ENCODE results near the gene LRRC4C. TPM values are rescaled to one million over a fixed set of nuclear protein-coding genes. Genes with fewer than 3 reads are reported as not detected.

LRRC4C gene
- total RNA-seq, 6 donors from 2014 or later: 0.37 to 1.2 (median 1.0) TPM; not detected in 2

DNA sequence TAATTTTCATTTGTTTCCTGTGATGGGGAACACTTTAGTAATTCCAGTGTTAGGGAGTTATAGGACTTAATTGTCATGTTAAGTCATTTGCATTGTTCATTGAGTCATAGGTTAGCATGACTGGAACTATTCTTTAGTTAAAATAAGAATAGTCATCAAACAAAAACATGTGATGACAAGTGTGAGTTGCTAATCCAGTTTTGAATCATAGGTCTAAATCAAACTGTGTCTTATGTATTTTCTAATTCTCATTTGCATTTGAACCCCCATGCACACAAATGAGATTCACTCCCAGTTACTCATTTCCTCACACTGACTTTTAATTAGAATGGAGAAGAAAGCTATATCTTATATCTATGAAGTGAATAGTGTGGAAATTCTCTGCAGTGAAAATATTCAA is 405.6 kb downstream of the LRRC4C start:
- DNase-seq (no peak), ATAC-seq (ENCODE audit: low FRiP score in 2 of 2) (no peak)
- TF ChIP-seq, protein P1, sequence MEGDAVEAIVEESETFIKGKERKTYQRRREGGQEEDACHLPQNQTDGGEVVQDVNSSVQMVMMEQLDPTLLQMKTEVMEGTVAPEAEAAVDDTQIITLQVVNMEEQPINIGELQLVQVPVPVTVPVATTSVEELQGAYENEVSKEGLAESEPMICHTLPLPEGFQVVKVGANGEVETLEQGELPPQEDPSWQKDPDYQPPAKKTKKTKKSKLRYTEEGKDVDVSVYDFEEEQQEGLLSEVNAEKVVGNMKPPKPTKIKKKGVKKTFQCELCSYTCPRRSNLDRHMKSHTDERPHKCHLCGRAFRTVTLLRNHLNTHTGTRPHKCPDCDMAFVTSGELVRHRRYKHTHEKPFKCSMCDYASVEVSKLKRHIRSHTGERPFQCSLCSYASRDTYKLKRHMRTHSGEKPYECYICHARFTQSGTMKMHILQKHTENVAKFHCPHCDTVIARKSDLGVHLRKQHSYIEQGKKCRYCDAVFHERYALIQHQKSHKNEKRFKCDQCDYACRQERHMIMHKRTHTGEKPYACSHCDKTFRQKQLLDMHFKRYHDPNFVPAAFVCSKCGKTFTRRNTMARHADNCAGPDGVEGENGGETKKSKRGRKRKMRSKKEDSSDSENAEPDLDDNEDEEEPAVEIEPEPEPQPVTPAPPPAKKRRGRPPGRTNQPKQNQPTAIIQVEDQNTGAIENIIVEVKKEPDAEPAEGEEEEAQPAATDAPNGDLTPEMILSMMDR (IDR thresholded peaks at IDR 0.05): no peak
- TF ChIP-seq POLR2AphosphoS5 (IDR thresholded peaks at IDR 0.05): no peak
- no peak for TF ChIP-seq POLR2A (IDR thresholded peaks at IDR 0.05)
- TF ChIP-seq EP300 (IDR thresholded peaks at IDR 0.05): no peak

DNA sequence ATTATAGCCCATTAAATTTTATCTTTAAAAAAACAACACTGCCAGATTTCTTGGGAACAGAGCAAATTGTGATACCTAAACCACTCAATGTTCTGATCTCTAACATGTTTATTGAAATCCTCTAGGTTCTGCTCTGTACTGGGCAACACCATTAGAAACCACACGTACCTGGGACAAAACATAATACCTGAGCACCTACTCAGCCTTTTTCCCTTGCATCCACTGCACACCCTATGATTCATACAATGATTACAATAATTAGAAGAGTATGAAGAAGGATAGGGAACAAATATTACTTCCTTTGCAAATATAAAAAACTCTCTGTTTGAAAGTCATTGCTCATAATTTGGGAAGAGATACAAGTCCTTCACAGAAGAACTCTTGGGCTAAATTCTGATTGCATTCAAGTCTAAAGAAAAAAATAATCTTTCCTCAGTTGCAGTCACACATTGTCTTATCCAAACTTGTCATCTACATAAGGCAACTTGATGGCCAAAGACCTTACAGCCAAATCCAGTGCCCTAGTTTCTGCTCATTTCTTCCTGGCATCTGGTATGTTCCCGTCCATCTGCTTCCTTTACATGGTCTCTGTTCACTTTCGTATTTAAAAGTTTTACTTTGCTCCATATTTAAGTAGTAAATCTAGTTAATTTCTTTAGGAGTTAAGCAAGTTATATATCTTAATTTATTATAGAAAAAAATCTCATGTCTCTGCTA is 407.4 kb downstream of the LRRC4C start:
- TF ChIP-seq, protein P1 (IDR thresholded peaks at IDR 0.05): no peak
- no peak for TF ChIP-seq POLR2AphosphoS5 (IDR thresholded peaks at IDR 0.05)
- no peak for TF ChIP-seq EP300 (IDR thresholded peaks at IDR 0.05)
- DNase-seq (no peak), ATAC-seq (ENCODE audit: low FRiP score in 2 of 2) (no peak)
- WGBS, 2 donors: 77 to 81% methylated on average over 3 of the region's 3 CpGs
- Histone ChIP-seq H3K4me1 (no peaks in the 10 kb centered on the region), H3K9me3 (peaks cover 0 to 3% (median 0%) of the 10 kb centered on the region in 4 donors), H3K27ac (no peak overlapping the region), H3K4me3 (no peak overlapping the region), H3K36me3 (no peaks in the 10 kb centered on the region), H3K27me3 (no peaks in the 10 kb centered on the region)

More for the DNA sequence above, 405.6 kb downstream of the LRRC4C start:
- Histone ChIP-seq H3K9me3 (peaks cover 0 to 3% (median 0%) of the 10 kb centered on the region in 4 donors), H3K27me3 (no peaks in the 10 kb centered on the region), H3K27ac (no peak overlapping the region), H3K36me3 (no peaks in the 10 kb centered on the region), H3K4me1 (no peaks in the 10 kb centered on the region), H3K4me3 (no peak overlapping the region)

DNA sequence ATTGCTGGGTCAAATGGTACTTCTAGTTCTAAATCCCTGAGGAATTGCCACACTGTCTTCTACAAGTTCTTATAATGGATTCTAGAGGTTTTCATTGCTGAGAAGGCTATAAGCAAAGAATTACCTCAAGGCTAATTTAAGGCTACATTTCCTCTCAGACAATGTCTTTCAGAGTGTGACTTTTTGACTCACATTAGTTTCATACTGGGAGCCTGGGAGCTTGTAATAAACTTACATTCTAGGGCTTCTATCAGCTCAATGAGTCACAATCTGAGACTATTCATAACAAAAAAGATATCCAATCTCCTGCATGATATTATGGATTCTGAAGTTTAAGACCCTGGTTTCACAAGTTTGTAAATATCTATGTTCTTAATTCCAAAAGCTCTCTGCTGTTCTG is 408.7 kb downstream of the LRRC4C start:
- DNase-seq: no peak
- H3K4me3 ChIP-seq: no peak overlapping the region
- H3K27ac ChIP-seq: no peak overlapping the region
- no peak for ATAC-seq (ENCODE audit: low FRiP score in 2 of 2)
- no peaks in the 10 kb centered on the region for H3K4me1 ChIP-seq
- H3K9me3 ChIP-seq: no peaks in the 10 kb centered on the region
- no peaks in the 10 kb centered on the region for H3K36me3 ChIP-seq
- H3K27me3 ChIP-seq: no peaks in the 10 kb centered on the region
- TF ChIP-seq, protein P1 (IDR thresholded peaks at IDR 0.05): no peak
- TF ChIP-seq POLR2A (IDR thresholded peaks at IDR 0.05) (no peak), POLR2AphosphoS5 (IDR thresholded peaks at IDR 0.05) (no peak), EP300 (IDR thresholded peaks at IDR 0.05) (no peak)

DNA sequence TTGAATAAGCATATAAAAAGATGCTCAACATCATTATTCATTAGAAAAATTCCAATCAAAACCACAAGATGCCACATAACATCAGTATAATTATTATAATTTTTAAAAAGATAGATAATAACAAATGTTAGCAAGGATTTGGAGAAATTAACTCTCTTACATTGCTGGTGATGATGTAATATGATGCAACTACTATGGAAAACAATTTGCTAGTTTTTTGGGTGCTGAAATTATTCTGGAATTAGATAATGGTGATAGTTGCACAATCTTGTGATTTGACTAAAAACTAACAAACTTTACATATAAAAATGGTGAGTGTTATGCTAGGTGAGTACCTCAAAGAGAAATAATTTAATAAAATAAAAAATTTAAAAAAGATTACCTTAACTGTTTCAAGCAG is 412.2 kb downstream of the LRRC4C start:
- H3K36me3 ChIP-seq: no peaks in the 10 kb centered on the region
- DNase-seq (no peak), ATAC-seq (ENCODE audit: low FRiP score in 2 of 2) (no peak)
- no peaks in the 10 kb centered on the region for H3K27me3 ChIP-seq
- no peak overlapping the region for H3K4me3 ChIP-seq
- H3K4me1 ChIP-seq: no peaks in the 10 kb centered on the region
- TF ChIP-seq POLR2AphosphoS5 (IDR thresholded peaks at IDR 0.05): no peak
- no peak for TF ChIP-seq EP300 (IDR thresholded peaks at IDR 0.05)
- TF ChIP-seq, protein P1 (IDR thresholded peaks at IDR 0.05): no peak
- no peak for TF ChIP-seq POLR2A (IDR thresholded peaks at IDR 0.05)
- H3K9me3 ChIP-seq: no peaks in the 10 kb centered on the region
- H3K27ac ChIP-seq: no peak overlapping the region

DNA sequence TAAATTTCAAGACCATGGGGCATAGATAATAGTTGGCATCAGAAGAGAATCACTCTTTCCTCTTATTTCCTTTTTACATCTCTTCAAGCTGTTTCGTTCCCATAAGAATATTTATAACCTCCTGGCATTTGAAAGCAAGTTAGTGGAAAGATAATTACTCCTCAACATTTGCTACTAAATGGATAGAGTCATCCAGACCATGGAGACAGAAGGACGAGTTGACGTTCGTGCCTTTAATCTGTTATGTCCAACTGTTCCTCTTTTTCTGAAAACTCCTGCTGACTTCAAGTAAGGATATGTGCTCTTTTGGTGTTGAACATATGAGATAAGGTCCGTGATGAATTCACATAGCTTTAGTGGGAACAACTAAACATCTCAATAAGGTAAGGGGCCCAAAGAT is 414.2 kb downstream of the LRRC4C start:
- Histone ChIP-seq H3K9me3 (no peaks in the 10 kb centered on the region), H3K4me3 (no peak overlapping the region), H3K27ac (no peak overlapping the region), H3K36me3 (no peaks in the 10 kb centered on the region), H3K4me1 (no peaks in the 10 kb centered on the region), H3K27me3 (no peaks in the 10 kb centered on the region)
- ATAC-seq (ENCODE audit: low FRiP score in 2 of 2) (no peak), DNase-seq (no peak)
- TF ChIP-seq, protein P1 (IDR thresholded peaks at IDR 0.05): no peak
- no peak for TF ChIP-seq POLR2AphosphoS5 (IDR thresholded peaks at IDR 0.05)
- WGBS, 2 donors: 83 to 86% methylated on average over 5 of the region's 5 CpGs
